Gastrocnemius medialis (tissue), 4 donors: ENCODE data around the gene OBSCN. TPM values are rescaled to one million over a fixed set of nuclear protein-coding genes. Genes with fewer than 3 reads are reported as not detected.

Source experiments
- ATAC-seq, 2 donors: fragments of 150-250 bp; one replicate each; pipeline ENCODE4 v1.9.1; 2016
- DNase-seq, 2 donors: peaks; one replicate each; pipeline ENCODE4 v3.0.0-alpha.2; 2019
- H3K27ac ChIP-seq, 4 donors: fragments of 200-600 bp; sonication (generic); 1 replicate in 1 of 4; 2 replicates in 3 of 4; pipeline ENCODE4 v1.5.1; 2016 to 2018; ENCODE audit warnings: mild to moderate bottlenecking in 2 of 4, moderate library complexity in 1 of 4
- H3K27me3 ChIP-seq, 3 donors: fragments of 200-600 bp; sonication (generic) in 2 of 3; 1 replicate in 1 of 3; 2 replicates in 2 of 3; pipeline versions ENCODE4 v1.5.1 to v1.6.0; 2016 to 2019; ENCODE audit warnings: mild to moderate bottlenecking in 1 of 3, moderate library complexity in 1 of 3
- H3K36me3 ChIP-seq, 2 donors: fragments of 200-600 bp; sonication (generic) in 1 of 2; one replicate each; pipeline ENCODE4 v1.5.1; 2017 to 2018
- H3K4me1 ChIP-seq, 2 donors: fragments of 200-600 bp; sonication (generic) in 1 of 2; one replicate each; pipeline ENCODE4 v1.5.1; 2016 to 2017; ENCODE audit warnings: mild to moderate bottlenecking in 2 of 2
- H3K4me3 ChIP-seq, 4 donors: fragments of 200-600 bp; sonication (generic) in 3 of 4; 1 replicate in 1 of 4; 2 replicates in 3 of 4; pipeline ENCODE4 v1.5.1; 2016 to 2019; ENCODE audit warnings: mild to moderate bottlenecking in 2 of 4
- H3K9me3 ChIP-seq, 3 donors: fragments of 200-600 bp; sonication (generic) in 2 of 3; 1 replicate in 1 of 3; 2 replicates in 2 of 3; pipeline ENCODE4 v1.5.1; 2016 to 2019
- POLR2A ChIP-seq, 2 donors: fragments of 450-650 bp; IDR thresholded peaks; one replicate each; pipeline ENCODE4 v1.6.1; 2017; ENCODE audit warnings: antibody characterized with exemption in 2 of 2, mild to moderate bottlenecking in 2 of 2, moderate library complexity in 2 of 2
- in situ Hi-C, 4 donors: fragments of 200-750 bp; cut with MboI; loops; one replicate each; pipeline versions ENCODE4 v1.15.0 to v1.8.0; 2017; ENCODE audit warnings: low sequenced_read_pairs in 4 of 4
- intact Hi-C: fragments of 100-400 bp; cut with DNase I; formaldehyde crosslinking; loops from one replicate; pipeline ENCODE4 v1.15.1; 2023; ENCODE audit warnings: low total_unique reads
- total RNA-seq, 4 donors: library from RNA; depleted of rRNA; stranded (reverse); fragments of >200 nt; gene quantifications; one replicate each; pipeline versions ENCODE4 v1.1.0 to v1.2.3, GENCODE V29; 2016
- TF ChIP-seq, protein P1 (sequence below), 5 experiments: fragments of 450-650 bp in 3 of 5; fragments of 200-600 bp in 2 of 5; sonication (generic) in 2 of 5; IDR thresholded peaks in 4 of 5; conservative IDR thresholded peaks in 1 of 5; 1 replicate in 4 of 5; 2 replicates in 1 of 5; pipeline ENCODE4 v1.5.1; 2016 to 2019; ENCODE audit warnings: antibody characterized with exemption in 5 of 5, mild to moderate bottlenecking in 3 of 5, moderate library complexity in 3 of 5

Gene OBSCN
- total RNA-seq, 4 donors from 2014 or later: 798 to 1,571 (median 1,162) TPM

DNA sequence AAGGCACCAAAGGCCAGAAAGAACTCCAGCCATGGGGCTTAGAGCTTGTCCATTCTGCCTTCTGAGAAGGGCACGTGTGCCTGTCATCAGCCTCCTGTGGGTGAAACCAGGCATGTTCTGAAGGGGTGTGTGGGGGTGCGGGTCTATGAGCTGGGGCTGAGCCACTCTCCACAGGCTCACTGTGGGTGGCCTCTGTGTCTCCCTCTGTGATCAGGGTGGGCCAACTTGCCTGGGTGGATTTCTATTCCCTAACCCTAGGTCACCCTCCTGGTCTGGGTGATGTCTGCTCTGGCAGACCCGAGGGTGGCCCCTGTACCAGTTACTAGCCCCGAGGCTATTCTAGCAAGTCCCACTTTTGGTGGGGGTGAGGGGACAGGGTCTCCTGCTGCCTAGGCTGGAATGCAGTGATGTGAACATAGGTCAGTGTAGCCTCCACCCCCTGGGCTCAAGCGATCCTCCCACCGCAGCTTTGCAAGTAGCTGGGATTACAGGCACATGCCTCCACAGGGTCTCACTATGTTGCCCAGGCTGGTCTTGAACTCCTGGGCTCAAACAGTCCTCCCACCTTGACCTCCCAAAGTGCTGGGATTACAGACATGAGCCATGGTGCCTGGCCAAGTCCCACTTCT is 104.4 kb downstream of the OBSCN start:
- Histone ChIP-seq H3K27me3 (no peaks in the 10 kb centered on the region), H3K4me1 (peaks cover 7 to 20% of the 10 kb centered on the region in 2 donors), H3K4me3 (no peak overlapping the region), H3K9me3 (no peaks in the 10 kb centered on the region), H3K36me3 (peaks cover 0 to 76% of the 10 kb centered on the region in 2 donors), H3K27ac (peak overlapping the region in 3 of 4 donors; percentile 80 to 89 (median 89))
- in situ Hi-C loops: no loop called here
- no peak for TF ChIP-seq POLR2A (IDR thresholded peaks at IDR 0.05)
- TF ChIP-seq, protein P1, sequence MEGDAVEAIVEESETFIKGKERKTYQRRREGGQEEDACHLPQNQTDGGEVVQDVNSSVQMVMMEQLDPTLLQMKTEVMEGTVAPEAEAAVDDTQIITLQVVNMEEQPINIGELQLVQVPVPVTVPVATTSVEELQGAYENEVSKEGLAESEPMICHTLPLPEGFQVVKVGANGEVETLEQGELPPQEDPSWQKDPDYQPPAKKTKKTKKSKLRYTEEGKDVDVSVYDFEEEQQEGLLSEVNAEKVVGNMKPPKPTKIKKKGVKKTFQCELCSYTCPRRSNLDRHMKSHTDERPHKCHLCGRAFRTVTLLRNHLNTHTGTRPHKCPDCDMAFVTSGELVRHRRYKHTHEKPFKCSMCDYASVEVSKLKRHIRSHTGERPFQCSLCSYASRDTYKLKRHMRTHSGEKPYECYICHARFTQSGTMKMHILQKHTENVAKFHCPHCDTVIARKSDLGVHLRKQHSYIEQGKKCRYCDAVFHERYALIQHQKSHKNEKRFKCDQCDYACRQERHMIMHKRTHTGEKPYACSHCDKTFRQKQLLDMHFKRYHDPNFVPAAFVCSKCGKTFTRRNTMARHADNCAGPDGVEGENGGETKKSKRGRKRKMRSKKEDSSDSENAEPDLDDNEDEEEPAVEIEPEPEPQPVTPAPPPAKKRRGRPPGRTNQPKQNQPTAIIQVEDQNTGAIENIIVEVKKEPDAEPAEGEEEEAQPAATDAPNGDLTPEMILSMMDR (IDR thresholded peaks at IDR 0.05 in 4 of 5, conservative IDR thresholded peaks at IDR 0.05 in 1 of 5): no peak
- ATAC-seq: no peak
- DNase-seq: peak in 1 of 2 donors; percentile 14
- intact Hi-C loops: no loop called here

DNA sequence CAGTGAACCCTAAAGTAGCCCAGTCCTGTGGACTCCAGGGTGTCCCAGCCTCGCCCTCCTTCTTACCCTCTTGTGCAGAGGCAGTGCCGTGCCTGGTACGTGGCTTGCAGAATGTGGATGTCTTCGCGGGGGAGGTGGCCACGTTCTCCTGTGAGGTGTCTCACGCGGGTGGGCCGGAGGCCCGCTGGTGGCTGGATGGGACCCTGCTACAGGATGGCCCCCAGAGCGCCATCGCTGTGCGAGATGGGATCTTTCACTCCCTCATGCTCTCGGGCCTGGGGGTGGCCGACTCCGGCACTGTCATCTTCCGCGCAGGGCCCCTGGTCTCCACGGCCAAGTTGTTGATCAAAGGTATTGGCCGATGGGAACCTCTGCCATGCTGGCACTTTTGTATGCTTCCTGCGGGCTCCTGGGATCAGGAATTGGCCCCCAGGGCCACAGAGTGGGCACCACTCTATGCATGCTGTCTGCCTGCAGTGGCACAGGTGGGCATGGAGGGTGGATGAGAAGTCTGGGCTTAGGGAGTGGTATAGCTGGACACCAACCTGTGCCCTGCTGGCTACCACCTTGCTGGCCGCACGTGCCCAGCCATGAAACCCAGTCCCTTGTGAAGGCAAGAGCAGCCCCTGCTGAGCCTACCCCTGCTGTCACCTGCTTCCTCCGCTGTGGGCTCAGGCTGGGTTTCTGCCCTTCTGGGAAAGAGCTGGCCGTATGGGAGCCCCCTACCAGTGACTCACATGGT is 105.9 kb downstream of the OBSCN start:
- TF ChIP-seq, protein P1 (IDR thresholded peaks at IDR 0.05 in 4 of 5, conservative IDR thresholded peaks at IDR 0.05 in 1 of 5): no peak
- TF ChIP-seq POLR2A (IDR thresholded peaks at IDR 0.05): no peak
- DNase-seq (peak in 1 of 2 donors; percentile 45), ATAC-seq (peak in 1 of 2 donors; percentile 8)
- no peak overlapping the region for H3K4me3 ChIP-seq
- intact Hi-C loops (no loop called here), in situ Hi-C loops (no loop called here)
- H3K4me1 ChIP-seq: peaks cover 7 to 20% of the 10 kb centered on the region in 2 donors
- peaks cover 0 to 77% of the 10 kb centered on the region in 2 donors for H3K36me3 ChIP-seq
- peak overlapping the region; percentile 69 to 89 (median 84) for H3K27ac ChIP-seq
- H3K27me3 ChIP-seq: no peaks in the 10 kb centered on the region
- no peaks in the 10 kb centered on the region for H3K9me3 ChIP-seq

DNA sequence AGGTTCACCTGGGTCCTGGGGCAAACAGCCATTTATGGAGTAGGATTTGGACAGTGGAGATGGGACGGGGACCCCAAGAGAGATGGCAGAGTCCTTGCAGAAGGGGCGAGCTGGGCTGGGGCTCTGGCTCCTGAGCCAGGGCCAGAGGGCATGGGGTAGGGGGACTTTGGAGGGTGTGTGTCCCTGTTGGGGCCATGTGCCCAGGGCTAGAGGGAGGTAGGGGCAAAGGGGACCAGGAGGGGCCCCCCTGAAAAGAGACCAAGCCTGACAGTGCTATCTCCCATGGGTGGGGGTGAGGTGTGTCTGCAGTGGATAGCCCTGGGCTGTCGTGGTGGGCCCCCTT is 106.4 kb downstream of the OBSCN start:
- H3K27me3 ChIP-seq: no peaks in the 10 kb centered on the region
- peaks cover 7 to 20% of the 10 kb centered on the region in 2 donors for H3K4me1 ChIP-seq
- H3K36me3 ChIP-seq: peaks cover 0 to 76% of the 10 kb centered on the region in 2 donors
- DNase-seq (no peak), ATAC-seq (peak in 1 of 2 donors; percentile 1)
- H3K27ac ChIP-seq: peak overlapping the region; percentile 69 to 89 (median 84)
- intact Hi-C loops (no loop called here), in situ Hi-C loops (no loop called here)
- H3K9me3 ChIP-seq: no peaks in the 10 kb centered on the region
- TF ChIP-seq, protein P1 (IDR thresholded peaks at IDR 0.05 in 4 of 5, conservative IDR thresholded peaks at IDR 0.05 in 1 of 5): no peak
- no peak for TF ChIP-seq POLR2A (IDR thresholded peaks at IDR 0.05)
- no peak overlapping the region for H3K4me3 ChIP-seq

DNA sequence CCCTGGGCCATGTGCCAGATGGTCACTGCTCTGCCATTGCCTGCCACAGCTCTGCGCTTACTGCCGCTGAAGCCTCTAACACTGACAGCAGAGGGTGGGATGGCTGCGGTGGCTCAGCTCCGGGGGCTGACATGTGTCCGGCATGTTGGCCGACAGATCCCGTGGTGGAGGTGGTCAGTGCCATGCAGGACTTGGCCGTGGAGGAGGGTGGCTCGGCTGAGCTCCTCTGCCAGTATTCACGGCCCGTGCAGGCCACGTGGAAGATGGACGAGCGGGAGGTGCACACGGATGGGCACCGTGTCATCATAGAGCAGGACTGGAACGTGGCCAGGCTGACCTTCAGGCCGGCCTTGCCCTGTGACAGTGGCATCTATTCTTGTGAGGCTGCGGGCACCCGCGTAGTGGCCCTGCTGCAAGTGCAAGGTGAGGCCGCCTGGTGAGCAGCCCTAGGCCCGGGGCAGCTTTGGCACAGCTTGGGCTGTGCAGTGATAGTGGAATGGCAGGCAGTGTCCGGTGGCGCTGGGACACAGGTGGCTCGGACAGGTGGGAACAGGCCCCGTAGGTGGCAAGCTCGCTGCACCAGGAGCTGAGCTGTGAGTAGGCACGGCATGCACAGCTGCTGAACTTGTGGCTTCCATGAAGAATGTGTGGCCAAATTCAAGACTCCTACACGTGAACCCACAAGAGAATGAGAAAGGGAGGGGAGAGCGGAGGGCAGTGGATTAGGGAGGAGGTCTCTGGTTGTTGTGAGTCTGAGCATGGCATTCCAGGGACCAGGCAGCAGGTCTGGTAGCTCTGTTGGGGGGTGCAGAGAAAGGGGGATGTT is 107.0 kb downstream of the OBSCN start:
- TF ChIP-seq, protein P1 (IDR thresholded peaks at IDR 0.05 in 4 of 5, conservative IDR thresholded peaks at IDR 0.05 in 1 of 5): no peak
- no peak for TF ChIP-seq POLR2A (IDR thresholded peaks at IDR 0.05)
- H3K4me3 ChIP-seq: no peak overlapping the region
- H3K9me3 ChIP-seq: no peaks in the 10 kb centered on the region
- intact Hi-C loops (no loop called here), in situ Hi-C loops (no loop called here)
- peak overlapping the region; percentile 69 to 89 (median 84) for H3K27ac ChIP-seq
- H3K36me3 ChIP-seq: peaks cover 0 to 76% of the 10 kb centered on the region in 2 donors
- peak; percentile 55 to 92 for DNase-seq
- peak; percentile 24 to 68 for ATAC-seq
- H3K4me1 ChIP-seq: peaks cover 7 to 20% of the 10 kb centered on the region in 2 donors
- H3K27me3 ChIP-seq: no peaks in the 10 kb centered on the region
